ENCODE measurements around the gene SH2D4B.

DNA sequence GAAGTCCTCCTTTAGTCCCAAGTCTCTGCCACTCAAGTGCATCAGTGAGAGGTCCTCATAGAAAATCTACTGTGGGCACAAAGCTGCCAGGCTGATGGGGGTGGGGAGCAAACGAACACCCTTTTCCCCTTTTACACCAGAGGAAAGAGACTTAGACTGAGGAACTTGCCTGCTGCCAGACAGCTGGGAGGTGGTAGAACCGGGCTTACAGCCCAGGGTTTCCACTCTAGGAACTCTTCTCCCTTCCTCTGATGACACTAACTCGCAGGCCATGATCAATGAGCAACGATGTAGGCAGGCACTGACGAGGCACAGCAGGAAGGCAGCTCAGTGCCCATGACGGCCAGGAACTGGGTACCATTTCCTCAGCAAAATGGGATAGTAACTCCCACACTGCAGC is 11.0 kb upstream of the SH2D4B start:
- TF ChIP-seq, protein P1, sequence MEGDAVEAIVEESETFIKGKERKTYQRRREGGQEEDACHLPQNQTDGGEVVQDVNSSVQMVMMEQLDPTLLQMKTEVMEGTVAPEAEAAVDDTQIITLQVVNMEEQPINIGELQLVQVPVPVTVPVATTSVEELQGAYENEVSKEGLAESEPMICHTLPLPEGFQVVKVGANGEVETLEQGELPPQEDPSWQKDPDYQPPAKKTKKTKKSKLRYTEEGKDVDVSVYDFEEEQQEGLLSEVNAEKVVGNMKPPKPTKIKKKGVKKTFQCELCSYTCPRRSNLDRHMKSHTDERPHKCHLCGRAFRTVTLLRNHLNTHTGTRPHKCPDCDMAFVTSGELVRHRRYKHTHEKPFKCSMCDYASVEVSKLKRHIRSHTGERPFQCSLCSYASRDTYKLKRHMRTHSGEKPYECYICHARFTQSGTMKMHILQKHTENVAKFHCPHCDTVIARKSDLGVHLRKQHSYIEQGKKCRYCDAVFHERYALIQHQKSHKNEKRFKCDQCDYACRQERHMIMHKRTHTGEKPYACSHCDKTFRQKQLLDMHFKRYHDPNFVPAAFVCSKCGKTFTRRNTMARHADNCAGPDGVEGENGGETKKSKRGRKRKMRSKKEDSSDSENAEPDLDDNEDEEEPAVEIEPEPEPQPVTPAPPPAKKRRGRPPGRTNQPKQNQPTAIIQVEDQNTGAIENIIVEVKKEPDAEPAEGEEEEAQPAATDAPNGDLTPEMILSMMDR (IDR thresholded peaks at IDR 0.05; ENCODE audit: poor library complexity, severe bottlenecking): no peak
- TF ChIP-seq EZH2 (IDR thresholded peaks at IDR 0.05; ENCODE audit: borderline replicate concordance, insufficient read depth, low read length, poor library complexity, severe bottlenecking) (no peak), POLR2AphosphoS5 (IDR thresholded peaks at IDR 0.05) (no peak), EP300 (conservative IDR thresholded peaks at IDR 0.05; ENCODE audit: poor library complexity, severe bottlenecking) (no peak)
